ENCODE data around the gene NIPA2.
A peak's percentile ranks its signal among the peaks of the same experiment; 100 is the strongest.

DNA sequence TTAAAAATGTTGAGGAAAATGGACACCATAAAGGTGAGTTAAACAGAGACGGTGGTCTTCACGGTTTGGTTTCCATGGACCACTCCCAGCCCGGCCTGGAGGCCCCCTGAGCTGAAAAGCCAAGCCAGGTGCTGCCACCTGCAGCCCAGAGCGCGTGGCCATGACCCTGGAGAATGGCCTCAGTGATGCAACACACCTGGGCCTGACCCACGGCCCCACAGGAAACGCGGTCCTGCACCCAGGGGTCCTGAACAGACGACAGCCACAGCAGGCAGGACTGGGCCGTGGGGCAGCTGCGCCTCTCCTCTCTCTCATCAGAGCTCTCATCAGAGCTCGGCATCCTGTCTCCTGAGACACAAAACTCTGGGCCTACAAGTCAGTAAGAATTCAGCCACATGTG, 64.1 kb downstream of the NIPA2 start:
- TF ChIP-seq EP300 (IDR thresholded peaks at IDR 0.05): no peak
- no peak for TF ChIP-seq JUNB (IDR thresholded peaks at IDR 0.05)
- TF ChIP-seq POLR2A (IDR thresholded peaks at IDR 0.05; ENCODE audit: low read length): no peak
- no peak for TF ChIP-seq PBX3 (IDR thresholded peaks at IDR 0.05)
- peak in 1 of 2 experiments; percentile 17; a peak in 1 of 5 replicates for TF ChIP-seq RAD21 (conservative IDR thresholded peaks at IDR 0.05 in 1 of 2, IDR thresholded peaks at IDR 0.05 in 1 of 2)
- no peak for TF ChIP-seq GATA3 (IDR thresholded peaks at IDR 0.05; ENCODE audit: borderline replicate concordance)
- TF ChIP-seq PHF8 (IDR thresholded peaks at IDR 0.05; ENCODE audit: borderline replicate concordance, low read depth): no peak
- TF ChIP-seq, protein P1, sequence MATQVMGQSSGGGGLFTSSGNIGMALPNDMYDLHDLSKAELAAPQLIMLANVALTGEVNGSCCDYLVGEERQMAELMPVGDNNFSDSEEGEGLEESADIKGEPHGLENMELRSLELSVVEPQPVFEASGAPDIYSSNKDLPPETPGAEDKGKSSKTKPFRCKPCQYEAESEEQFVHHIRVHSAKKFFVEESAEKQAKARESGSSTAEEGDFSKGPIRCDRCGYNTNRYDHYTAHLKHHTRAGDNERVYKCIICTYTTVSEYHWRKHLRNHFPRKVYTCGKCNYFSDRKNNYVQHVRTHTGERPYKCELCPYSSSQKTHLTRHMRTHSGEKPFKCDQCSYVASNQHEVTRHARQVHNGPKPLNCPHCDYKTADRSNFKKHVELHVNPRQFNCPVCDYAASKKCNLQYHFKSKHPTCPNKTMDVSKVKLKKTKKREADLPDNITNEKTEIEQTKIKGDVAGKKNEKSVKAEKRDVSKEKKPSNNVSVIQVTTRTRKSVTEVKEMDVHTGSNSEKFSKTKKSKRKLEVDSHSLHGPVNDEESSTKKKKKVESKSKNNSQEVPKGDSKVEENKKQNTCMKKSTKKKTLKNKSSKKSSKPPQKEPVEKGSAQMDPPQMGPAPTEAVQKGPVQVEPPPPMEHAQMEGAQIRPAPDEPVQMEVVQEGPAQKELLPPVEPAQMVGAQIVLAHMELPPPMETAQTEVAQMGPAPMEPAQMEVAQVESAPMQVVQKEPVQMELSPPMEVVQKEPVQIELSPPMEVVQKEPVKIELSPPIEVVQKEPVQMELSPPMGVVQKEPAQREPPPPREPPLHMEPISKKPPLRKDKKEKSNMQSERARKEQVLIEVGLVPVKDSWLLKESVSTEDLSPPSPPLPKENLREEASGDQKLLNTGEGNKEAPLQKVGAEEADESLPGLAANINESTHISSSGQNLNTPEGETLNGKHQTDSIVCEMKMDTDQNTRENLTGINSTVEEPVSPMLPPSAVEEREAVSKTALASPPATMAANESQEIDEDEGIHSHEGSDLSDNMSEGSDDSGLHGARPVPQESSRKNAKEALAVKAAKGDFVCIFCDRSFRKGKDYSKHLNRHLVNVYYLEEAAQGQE (IDR thresholded peaks at IDR 0.05): no peak
- TF ChIP-seq, protein P2, sequence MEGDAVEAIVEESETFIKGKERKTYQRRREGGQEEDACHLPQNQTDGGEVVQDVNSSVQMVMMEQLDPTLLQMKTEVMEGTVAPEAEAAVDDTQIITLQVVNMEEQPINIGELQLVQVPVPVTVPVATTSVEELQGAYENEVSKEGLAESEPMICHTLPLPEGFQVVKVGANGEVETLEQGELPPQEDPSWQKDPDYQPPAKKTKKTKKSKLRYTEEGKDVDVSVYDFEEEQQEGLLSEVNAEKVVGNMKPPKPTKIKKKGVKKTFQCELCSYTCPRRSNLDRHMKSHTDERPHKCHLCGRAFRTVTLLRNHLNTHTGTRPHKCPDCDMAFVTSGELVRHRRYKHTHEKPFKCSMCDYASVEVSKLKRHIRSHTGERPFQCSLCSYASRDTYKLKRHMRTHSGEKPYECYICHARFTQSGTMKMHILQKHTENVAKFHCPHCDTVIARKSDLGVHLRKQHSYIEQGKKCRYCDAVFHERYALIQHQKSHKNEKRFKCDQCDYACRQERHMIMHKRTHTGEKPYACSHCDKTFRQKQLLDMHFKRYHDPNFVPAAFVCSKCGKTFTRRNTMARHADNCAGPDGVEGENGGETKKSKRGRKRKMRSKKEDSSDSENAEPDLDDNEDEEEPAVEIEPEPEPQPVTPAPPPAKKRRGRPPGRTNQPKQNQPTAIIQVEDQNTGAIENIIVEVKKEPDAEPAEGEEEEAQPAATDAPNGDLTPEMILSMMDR (IDR thresholded peaks at IDR 0.05): no peak
- no peak for TF ChIP-seq KDM1A (IDR thresholded peaks at IDR 0.05; ENCODE audit: low read depth)
- TF ChIP-seq MAZ (IDR thresholded peaks at IDR 0.05; ENCODE audit: borderline replicate concordance, low read depth, low read length): no peak
- no peak for TF ChIP-seq RNF2 (IDR thresholded peaks at IDR 0.05; ENCODE audit: borderline replicate concordance, low read depth)
- no peak for TF ChIP-seq ELK1 (IDR thresholded peaks at IDR 0.05; ENCODE audit: low read depth, low read length)

Data from A549 (cell line).